Measurements from ENCODE around the gene S1PR1. TPM values are rescaled to one million over a fixed set of nuclear protein-coding genes. Genes with fewer than 3 reads are reported as not detected.

Gene S1PR1
- polyA plus RNA-seq, 3 donors = 0.36 to 0.64 (median 0.43) TPM

GRCh38 chr1:101260556-101261350 is 23.9 kb downstream of the S1PR1 start:
- Histone ChIP-seq H3K9ac (ENCODE audit: insufficient read depth, low read length, poor library complexity, severe bottlenecking) (no peak overlapping the region), H3K4me2 (replicated peaks; ENCODE audit: extremely low read depth, low read length, poor library complexity, severe bottlenecking) (no peak overlapping the region), H3K27ac (ENCODE audit: low read depth in 1 of 2, low read length in 2 of 2) (peak overlapping the region in 1 of 2 donors; percentile 84), H3K27me3 (ENCODE audit: control insufficient read depth in 2 of 2, insufficient read depth in 2 of 2, low read length in 2 of 2) (no peaks in the 10 kb centered on the region), H3K4me3 (replicated peaks in 1 of 3; ENCODE audit: low read depth in 2 of 3, low read length in 3 of 3) (no peak overlapping the region), H3K4me1 (ENCODE audit: control insufficient read depth in 1 of 2, insufficient read depth in 2 of 2, low read length in 2 of 2) (peaks cover 78 to 86% of the 10 kb centered on the region in 2 donors), H3K79me2 (ENCODE audit: insufficient read depth, low read length) (no peaks in the 10 kb centered on the region), H4K20me1 (ENCODE audit: insufficient read depth, low read length) (no peaks in the 10 kb centered on the region), H3K36me3 (replicated peaks in 1 of 2; ENCODE audit: control insufficient read depth in 1 of 2, insufficient read depth in 2 of 2, low read length in 2 of 2) (no peaks in the 10 kb centered on the region), H2AFZ (ENCODE audit: insufficient read depth, low read depth, low read length, poor library complexity, severe bottlenecking) (no peak overlapping the region), H3K9me3 (replicated peaks in 1 of 2; ENCODE audit: control insufficient read depth in 1 of 2, insufficient read depth in 1 of 2, low read length in 2 of 2) (no peaks in the 10 kb centered on the region)
- no peaks in the 10 kb centered on the region for H3K36me3 Mint-ChIP-seq
- TF ChIP-seq, protein P1, sequence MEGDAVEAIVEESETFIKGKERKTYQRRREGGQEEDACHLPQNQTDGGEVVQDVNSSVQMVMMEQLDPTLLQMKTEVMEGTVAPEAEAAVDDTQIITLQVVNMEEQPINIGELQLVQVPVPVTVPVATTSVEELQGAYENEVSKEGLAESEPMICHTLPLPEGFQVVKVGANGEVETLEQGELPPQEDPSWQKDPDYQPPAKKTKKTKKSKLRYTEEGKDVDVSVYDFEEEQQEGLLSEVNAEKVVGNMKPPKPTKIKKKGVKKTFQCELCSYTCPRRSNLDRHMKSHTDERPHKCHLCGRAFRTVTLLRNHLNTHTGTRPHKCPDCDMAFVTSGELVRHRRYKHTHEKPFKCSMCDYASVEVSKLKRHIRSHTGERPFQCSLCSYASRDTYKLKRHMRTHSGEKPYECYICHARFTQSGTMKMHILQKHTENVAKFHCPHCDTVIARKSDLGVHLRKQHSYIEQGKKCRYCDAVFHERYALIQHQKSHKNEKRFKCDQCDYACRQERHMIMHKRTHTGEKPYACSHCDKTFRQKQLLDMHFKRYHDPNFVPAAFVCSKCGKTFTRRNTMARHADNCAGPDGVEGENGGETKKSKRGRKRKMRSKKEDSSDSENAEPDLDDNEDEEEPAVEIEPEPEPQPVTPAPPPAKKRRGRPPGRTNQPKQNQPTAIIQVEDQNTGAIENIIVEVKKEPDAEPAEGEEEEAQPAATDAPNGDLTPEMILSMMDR (IDR thresholded peaks at IDR 0.05) = no peak
- H3K4me1 Mint-ChIP-seq = peaks cover 77% of the 10 kb centered on the region
- H3K27me3 Mint-ChIP-seq (ENCODE audit: low read depth in 3 of 3) = peaks cover 0 to 2% (median 0%) of the 10 kb centered on the region in 3 donors
- peak in 2 of 3 donors; percentile 23 to 27 for DNase-seq
- intact Hi-C loops (cut with micrococcal nuclease) = no loop called here
- H3K9me3 Mint-ChIP-seq = peaks cover 0 to 1% (median 0%) of the 10 kb centered on the region in 7 donors
- H3K4me3 Mint-ChIP-seq = peak overlapping the region in 1 of 2 donors; percentile 47
- peak overlapping the region; percentile 91 to 99 (median 94) for H3K27ac Mint-ChIP-seq
- WGBS (ENCODE audit: insufficient coverage) = no CpG with 5 or more reads among the region's 1 CpG

DNA sequence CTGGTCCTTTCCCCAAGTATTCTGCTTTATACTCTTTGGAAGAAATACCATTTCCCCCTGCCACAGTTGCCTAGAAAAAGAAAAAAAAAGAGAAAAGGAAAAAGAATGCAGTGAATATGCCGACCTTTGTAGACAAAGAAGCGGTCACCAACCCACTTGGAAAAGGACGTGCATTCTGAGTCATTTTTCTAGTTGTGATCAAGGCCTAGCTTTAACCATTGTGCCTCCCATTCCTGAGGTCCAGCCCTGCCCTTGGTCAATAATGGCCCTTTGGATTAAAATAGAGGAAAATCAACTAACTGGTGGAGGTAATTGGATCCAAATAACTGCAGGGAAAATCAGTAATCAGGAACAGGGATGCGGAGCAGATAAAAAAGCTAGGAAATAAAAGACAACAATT is 24.8 kb downstream of the S1PR1 start:
- Histone ChIP-seq H3K27ac (ENCODE audit: low read depth in 1 of 2, low read length in 2 of 2) (no peak overlapping the region), H3K36me3 (replicated peaks in 1 of 2; ENCODE audit: control insufficient read depth in 1 of 2, insufficient read depth in 2 of 2, low read length in 2 of 2) (no peaks in the 10 kb centered on the region), H4K20me1 (ENCODE audit: insufficient read depth, low read length) (no peaks in the 10 kb centered on the region), H3K4me3 (replicated peaks in 1 of 3; ENCODE audit: low read depth in 2 of 3, low read length in 3 of 3) (no peak overlapping the region), H3K4me2 (replicated peaks; ENCODE audit: extremely low read depth, low read length, poor library complexity, severe bottlenecking) (no peak overlapping the region), H3K27me3 (ENCODE audit: control insufficient read depth in 2 of 2, insufficient read depth in 2 of 2, low read length in 2 of 2) (no peaks in the 10 kb centered on the region), H3K4me1 (ENCODE audit: control insufficient read depth in 1 of 2, insufficient read depth in 2 of 2, low read length in 2 of 2) (peaks cover 78 to 86% of the 10 kb centered on the region in 2 donors), H3K79me2 (ENCODE audit: insufficient read depth, low read length) (no peaks in the 10 kb centered on the region), H3K9me3 (replicated peaks in 1 of 2; ENCODE audit: control insufficient read depth in 1 of 2, insufficient read depth in 1 of 2, low read length in 2 of 2) (no peaks in the 10 kb centered on the region), H2AFZ (ENCODE audit: insufficient read depth, low read depth, low read length, poor library complexity, severe bottlenecking) (no peak overlapping the region), H3K9ac (ENCODE audit: insufficient read depth, low read length, poor library complexity, severe bottlenecking) (no peak overlapping the region)
- H3K4me1 Mint-ChIP-seq = peaks cover 77% of the 10 kb centered on the region
- TF ChIP-seq, protein P1 (IDR thresholded peaks at IDR 0.05) = no peak
- intact Hi-C loops (cut with micrococcal nuclease) = no loop called here
- peaks cover 0 to 2% (median 0%) of the 10 kb centered on the region in 3 donors for H3K27me3 Mint-ChIP-seq (ENCODE audit: low read depth in 3 of 3)
- WGBS (ENCODE audit: insufficient coverage) = 70% methylated on average over 2 of the region's 4 CpGs
- H3K9me3 Mint-ChIP-seq = peaks cover 0 to 2% (median 0%) of the 10 kb centered on the region in 7 donors
- H3K27ac Mint-ChIP-seq = peak overlapping the region in 3 of 7 donors; percentile 18 to 75 (median 40)
- DNase-seq = no peak
- no peaks in the 10 kb centered on the region for H3K36me3 Mint-ChIP-seq
- no peak overlapping the region for H3K4me3 Mint-ChIP-seq
